Measurements from ENCODE around the gene FLOT1. TPM values are rescaled to one million over a fixed set of nuclear protein-coding genes. Genes with fewer than 3 reads are reported as not detected.

Gene FLOT1
- total RNA-seq, 1 donor from 2014 or later, result 20.0 TPM

DNA sequence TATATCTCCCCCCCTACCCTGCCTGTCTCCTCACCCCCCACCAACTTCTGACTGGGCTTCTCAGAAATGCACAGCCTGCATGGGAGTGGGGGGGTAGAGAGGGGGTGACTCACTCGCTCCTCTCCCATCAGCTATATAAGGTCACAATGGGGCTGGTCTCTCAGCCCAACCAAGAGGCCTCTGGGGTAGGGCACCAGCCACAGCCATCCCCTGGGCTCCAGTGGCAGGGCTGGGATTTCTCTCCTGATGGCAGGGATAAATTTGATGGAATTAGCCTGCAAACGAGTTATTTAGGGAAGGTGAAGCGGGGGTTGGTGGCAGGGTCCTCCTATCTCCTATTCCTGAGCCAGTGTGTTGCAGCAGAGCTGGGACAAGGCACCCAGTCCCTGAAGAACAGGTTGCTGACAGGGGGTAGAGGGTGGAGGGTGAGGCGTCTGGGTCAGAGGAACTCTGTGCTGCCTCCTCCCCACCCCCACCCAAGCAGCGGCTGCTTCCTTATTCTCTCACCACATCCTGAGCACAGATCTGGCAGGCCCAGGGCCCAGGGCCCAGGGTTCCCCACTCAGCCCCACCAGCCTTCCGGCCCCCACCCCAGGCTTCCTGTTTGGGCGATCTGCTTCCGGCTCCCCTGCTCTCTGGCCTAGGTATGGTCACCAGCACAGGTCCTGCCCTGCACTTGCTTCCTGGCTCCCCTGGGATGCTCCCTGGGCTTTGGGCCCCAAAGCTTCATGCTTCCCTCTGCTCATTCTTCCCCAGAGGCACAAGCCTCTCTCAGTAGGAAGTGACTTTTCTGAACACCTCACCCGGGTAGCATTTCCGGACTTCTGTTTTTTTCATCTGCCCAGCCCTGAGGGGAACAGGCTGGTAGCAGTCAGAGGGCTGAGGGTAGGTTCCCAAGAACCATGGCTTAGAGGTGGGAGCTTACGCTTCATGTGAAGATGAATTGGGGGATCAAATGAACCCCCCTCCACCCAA is 60.1 kb downstream of the FLOT1 start:
- no peaks in the 10 kb centered on the region for H3K27me3 ChIP-seq (ENCODE audit: control insufficient read depth, insufficient read depth, low read length)
- peak overlapping the region; percentile 76 for H3K4me3 ChIP-seq (ENCODE audit: low read depth, low read length)
- peak; percentile 86 for DNase-seq (ENCODE audit: low read depth)
- FAIRE-seq, result no peak
- H3K36me3 ChIP-seq (ENCODE audit: control insufficient read depth, insufficient read depth, low read length), result peaks cover 11% of the 10 kb centered on the region
- TF ChIP-seq, protein P1, sequence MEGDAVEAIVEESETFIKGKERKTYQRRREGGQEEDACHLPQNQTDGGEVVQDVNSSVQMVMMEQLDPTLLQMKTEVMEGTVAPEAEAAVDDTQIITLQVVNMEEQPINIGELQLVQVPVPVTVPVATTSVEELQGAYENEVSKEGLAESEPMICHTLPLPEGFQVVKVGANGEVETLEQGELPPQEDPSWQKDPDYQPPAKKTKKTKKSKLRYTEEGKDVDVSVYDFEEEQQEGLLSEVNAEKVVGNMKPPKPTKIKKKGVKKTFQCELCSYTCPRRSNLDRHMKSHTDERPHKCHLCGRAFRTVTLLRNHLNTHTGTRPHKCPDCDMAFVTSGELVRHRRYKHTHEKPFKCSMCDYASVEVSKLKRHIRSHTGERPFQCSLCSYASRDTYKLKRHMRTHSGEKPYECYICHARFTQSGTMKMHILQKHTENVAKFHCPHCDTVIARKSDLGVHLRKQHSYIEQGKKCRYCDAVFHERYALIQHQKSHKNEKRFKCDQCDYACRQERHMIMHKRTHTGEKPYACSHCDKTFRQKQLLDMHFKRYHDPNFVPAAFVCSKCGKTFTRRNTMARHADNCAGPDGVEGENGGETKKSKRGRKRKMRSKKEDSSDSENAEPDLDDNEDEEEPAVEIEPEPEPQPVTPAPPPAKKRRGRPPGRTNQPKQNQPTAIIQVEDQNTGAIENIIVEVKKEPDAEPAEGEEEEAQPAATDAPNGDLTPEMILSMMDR (IDR thresholded peaks at IDR 0.05; ENCODE audit: insufficient read depth, low read length, severe bottlenecking), result no peak

DNA sequence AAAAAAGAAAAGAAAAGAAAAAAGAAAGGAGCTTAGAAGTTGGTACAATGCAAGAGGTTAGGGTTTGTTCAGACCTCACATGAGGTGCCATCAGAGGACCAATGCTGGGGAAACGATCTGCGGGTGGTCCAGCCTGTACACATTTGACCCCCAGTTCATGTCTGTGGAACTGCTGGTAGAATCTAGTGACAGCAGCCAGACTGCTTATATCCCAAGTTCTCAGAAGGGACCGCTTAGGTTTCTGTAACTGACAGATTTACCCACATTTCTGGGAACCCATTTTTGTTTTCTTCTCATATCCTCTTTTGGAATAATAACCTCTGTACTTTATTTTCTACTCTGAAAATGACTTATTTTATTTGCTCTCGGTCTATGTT is 60.7 kb downstream of the FLOT1 start:
- no peak for FAIRE-seq
- Histone ChIP-seq H3K4me3 (ENCODE audit: low read depth, low read length) (no peak overlapping the region), H3K27me3 (ENCODE audit: control insufficient read depth, insufficient read depth, low read length) (no peaks in the 10 kb centered on the region), H3K36me3 (ENCODE audit: control insufficient read depth, insufficient read depth, low read length) (peaks cover 16% of the 10 kb centered on the region)
- TF ChIP-seq, protein P1 (IDR thresholded peaks at IDR 0.05; ENCODE audit: insufficient read depth, low read length, severe bottlenecking), result no peak
- DNase-seq (ENCODE audit: low read depth), result no peak

DNA sequence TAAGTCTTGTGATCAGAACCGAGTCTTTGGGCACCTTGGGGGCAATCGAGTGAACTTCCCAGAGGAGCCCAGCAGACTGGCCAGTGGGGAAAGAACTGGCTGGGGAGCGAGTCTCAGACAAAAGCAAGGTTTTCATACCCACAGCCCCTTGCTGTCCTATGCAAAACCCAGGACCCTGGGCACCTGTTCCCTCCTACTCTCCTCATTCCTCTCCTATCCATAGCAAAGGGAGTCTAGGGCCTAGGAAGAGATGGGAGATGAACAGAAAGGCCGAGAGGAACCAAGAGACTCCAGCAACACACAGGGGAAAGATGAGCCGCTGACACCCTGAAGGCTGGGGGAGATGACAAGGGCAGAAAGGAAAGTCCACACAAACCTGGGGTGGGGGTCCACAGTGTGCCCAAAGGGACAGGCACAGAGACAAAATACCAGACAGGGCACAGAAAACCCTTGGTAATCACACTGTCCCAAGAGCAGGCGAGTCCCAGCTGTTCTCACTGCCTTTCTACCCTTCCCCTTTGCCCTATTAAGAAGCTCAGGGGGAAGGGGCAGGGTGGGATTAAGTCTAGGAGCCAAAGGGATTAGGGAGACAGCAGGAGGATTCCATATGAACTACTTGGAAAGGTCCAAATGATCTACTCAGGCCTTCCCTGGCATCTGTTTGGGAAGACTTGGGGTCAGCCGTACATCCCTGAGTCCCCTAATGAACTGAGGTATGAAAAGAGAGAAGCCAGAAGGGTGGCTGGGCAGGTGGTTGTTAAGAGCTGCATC is 62.5 kb downstream of the FLOT1 start:
- no peak for FAIRE-seq
- Histone ChIP-seq H3K36me3 (ENCODE audit: control insufficient read depth, insufficient read depth, low read length) (peaks cover 20% of the 10 kb centered on the region), H3K27me3 (ENCODE audit: control insufficient read depth, insufficient read depth, low read length) (no peaks in the 10 kb centered on the region), H3K4me3 (ENCODE audit: low read depth, low read length) (no peak overlapping the region)
- no peak for DNase-seq (ENCODE audit: low read depth)
- TF ChIP-seq, protein P1 (IDR thresholded peaks at IDR 0.05; ENCODE audit: insufficient read depth, low read length, severe bottlenecking), result no peak

DNA sequence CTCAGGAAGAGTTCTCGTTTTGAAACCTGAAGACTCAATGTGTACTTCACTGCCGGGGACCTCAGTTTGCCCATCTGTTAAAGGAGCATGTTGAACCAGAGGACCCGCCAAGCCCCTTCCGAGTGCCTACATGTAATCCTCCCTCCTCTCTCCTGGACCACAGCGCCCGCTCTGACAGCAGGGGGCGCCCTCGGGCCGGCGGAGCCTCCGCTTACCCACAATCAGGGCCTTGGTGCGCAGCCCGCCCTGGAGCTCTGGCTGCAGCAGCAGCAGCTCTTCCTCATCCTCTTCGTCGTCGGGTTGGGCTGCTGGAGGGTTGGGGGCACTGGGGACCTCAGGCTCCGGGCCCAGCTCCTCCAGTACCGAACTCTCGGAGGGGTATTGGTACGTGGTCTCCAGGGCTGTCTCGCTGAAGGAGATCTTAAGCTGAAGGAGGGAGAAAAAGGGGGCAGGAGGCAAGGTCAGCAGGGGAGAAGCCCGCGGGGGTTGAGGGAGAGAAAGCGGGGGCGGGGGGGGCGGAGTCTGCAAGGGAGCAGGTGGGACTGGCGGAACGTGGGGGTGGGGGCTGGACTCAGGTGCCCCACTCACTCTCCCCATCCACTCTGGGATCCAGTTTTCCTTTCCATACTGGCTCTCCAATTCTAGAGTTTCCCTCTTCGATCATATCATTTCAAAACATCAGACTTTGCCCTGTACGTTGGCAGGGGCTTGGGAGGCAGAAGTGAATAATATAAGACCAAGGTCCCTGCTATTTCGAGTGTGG is 63.3 kb downstream of the FLOT1 start:
- peak; percentile 54 for DNase-seq (ENCODE audit: low read depth)

More for the DNA sequence above, 63.3 kb downstream of the FLOT1 start:
- no peaks in the 10 kb centered on the region for H3K27me3 ChIP-seq (ENCODE audit: control insufficient read depth, insufficient read depth, low read length)
- TF ChIP-seq, protein P1 (IDR thresholded peaks at IDR 0.05; ENCODE audit: insufficient read depth, low read length, severe bottlenecking), result peak; percentile 97
- no peak overlapping the region for H3K4me3 ChIP-seq (ENCODE audit: low read depth, low read length)
- no peak for FAIRE-seq
- H3K36me3 ChIP-seq (ENCODE audit: control insufficient read depth, insufficient read depth, low read length), result peaks cover 19% of the 10 kb centered on the region

Other genes with a start within 250 kb of the FLOT1 start
- gene GNL1, start 186.2 kb downstream of the FLOT1 start, total RNA-seq, result 21.9 and 35.2 TPM in 2 replicates
- 1.9 and 2.1 TPM in 2 replicates for gene PRR3, start 185.4 kb downstream of the FLOT1 start, total RNA-seq
- gene ABCF1, start 171.2 kb downstream of the FLOT1 start, total RNA-seq, result 31.9 and 35.1 TPM in 2 replicates
- 10.5 and 18.3 TPM in 2 replicates for gene PPP1R10, start 125.4 kb downstream of the FLOT1 start, total RNA-seq
- gene MRPS18B, start 124.8 kb downstream of the FLOT1 start, total RNA-seq, result 62.1 and 64.0 TPM in 2 replicates
- gene ATAT1, start 115.8 kb downstream of the FLOT1 start, total RNA-seq, result 1.8 and 2.9 TPM in 2 replicates
- gene C6orf136, start 95.6 kb downstream of the FLOT1 start, total RNA-seq, result 1.8 and 2.7 TPM in 2 replicates
- gene DHX16, start 69.7 kb downstream of the FLOT1 start, total RNA-seq, result 38.4 and 44.3 TPM in 2 replicates
- gene PPP1R18, start 56.0 kb downstream of the FLOT1 start, total RNA-seq, result 26.0 and 32.6 TPM in 2 replicates
- gene NRM, start 51.7 kb downstream of the FLOT1 start, total RNA-seq, result 0.26 and 0.51 TPM in 2 replicates
- 2.4 and 2.7 TPM in 2 replicates for gene MDC1, start 25.4 kb downstream of the FLOT1 start, total RNA-seq
- 131 and 136 TPM in 2 replicates for gene TUBB, start 22.3 kb downstream of the FLOT1 start, total RNA-seq
- 186 and 279 TPM in 2 replicates for gene IER3, start 1.9 kb upstream of the FLOT1 start, total RNA-seq
- gene DDR1, start 141.8 kb upstream of the FLOT1 start, total RNA-seq, result 149 and 194 TPM in 2 replicates
- 10.0 and 10.6 TPM in 2 replicates for gene GTF2H4, start 165.5 kb upstream of the FLOT1 start, total RNA-seq
- 24.6 and 26.3 TPM in 2 replicates for gene VARS2, start 171.6 kb upstream of the FLOT1 start, total RNA-seq
- not detected in 2 replicates for gene SFTA2, start 189.5 kb upstream of the FLOT1 start, total RNA-seq
- under 0.01 TPM in 1 of 2 replicates, not detected in the other for gene MUCL3, start 198.3 kb upstream of the FLOT1 start, total RNA-seq
- gene MUC21, start 241.0 kb upstream of the FLOT1 start, total RNA-seq, result 0.53 and 2.2 TPM in 2 replicates

Measured in bronchial epithelial cell (primary cell).